Sigmoid colon (tissue), 4 donors: ENCODE results near the gene MMP25.
"Not testable (repeated sequence)": the region's sequence is repeated elsewhere in the genome, so short reads cannot be mapped to it uniquely, and the experiment has no call there.

Experiments
- EP300 ChIP-seq, 4 donors: sonication (generic); formaldehyde crosslinking; IDR thresholded peaks; one replicate each; pipeline ENCODE4 v1.6.1; 2017; ENCODE audit warnings: antibody characterized with exemption in 4 of 4
- POLR2A ChIP-seq, 2 donors: fragments of 450-650 bp; IDR thresholded peaks; one replicate each; pipeline ENCODE4 v1.6.1; 2016; ENCODE audit warnings: antibody characterized with exemption in 2 of 2, mild to moderate bottlenecking in 2 of 2, moderate library complexity in 2 of 2
- POLR2AphosphoS5 ChIP-seq, 4 donors: sonication (generic); formaldehyde crosslinking; IDR thresholded peaks; one replicate each; pipeline ENCODE4 v1.6.1; 2017; ENCODE audit warnings: antibody characterized with exemption in 4 of 4
- TF ChIP-seq, protein P1 (sequence below), 4 experiments: fragments of 450-650 bp in 3 of 4; fragments of 200-600 bp in 1 of 4; IDR thresholded peaks; one replicate each; pipeline ENCODE4 v1.5.1; 2016 to 2019; ENCODE audit warnings: antibody characterized with exemption in 4 of 4, mild to moderate bottlenecking in 3 of 4, moderate library complexity in 2 of 4

- not testable (repeated sequence) for TF ChIP-seq POLR2A, EP300, POLR2AphosphoS5 (IDR thresholded peaks at IDR 0.05)
- TF ChIP-seq, protein P1, sequence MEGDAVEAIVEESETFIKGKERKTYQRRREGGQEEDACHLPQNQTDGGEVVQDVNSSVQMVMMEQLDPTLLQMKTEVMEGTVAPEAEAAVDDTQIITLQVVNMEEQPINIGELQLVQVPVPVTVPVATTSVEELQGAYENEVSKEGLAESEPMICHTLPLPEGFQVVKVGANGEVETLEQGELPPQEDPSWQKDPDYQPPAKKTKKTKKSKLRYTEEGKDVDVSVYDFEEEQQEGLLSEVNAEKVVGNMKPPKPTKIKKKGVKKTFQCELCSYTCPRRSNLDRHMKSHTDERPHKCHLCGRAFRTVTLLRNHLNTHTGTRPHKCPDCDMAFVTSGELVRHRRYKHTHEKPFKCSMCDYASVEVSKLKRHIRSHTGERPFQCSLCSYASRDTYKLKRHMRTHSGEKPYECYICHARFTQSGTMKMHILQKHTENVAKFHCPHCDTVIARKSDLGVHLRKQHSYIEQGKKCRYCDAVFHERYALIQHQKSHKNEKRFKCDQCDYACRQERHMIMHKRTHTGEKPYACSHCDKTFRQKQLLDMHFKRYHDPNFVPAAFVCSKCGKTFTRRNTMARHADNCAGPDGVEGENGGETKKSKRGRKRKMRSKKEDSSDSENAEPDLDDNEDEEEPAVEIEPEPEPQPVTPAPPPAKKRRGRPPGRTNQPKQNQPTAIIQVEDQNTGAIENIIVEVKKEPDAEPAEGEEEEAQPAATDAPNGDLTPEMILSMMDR (IDR thresholded peaks at IDR 0.05), result not testable (repeated sequence)
Observed at GRCh38 chr16:3053330-3053710, 7.0 kb downstream of the MMP25 start.
